SIG-M5 treated with dmso at 0.1 percent for 504 hours (cell line): ENCODE data around the gene TFB1M.
"Not testable (repeated sequence)": the region's sequence is repeated elsewhere in the genome, so short reads cannot be mapped to it uniquely, and the experiment has no call there.

Experiments used
- DNase-seq: peaks from one replicate; lab custom pipeline; 2025; ENCODE audit not compliant: unreplicated experiment; lab: John Stamatoyannopoulos, UW

The TFB1M gene

GRCh38 chr6:155330133-155330734, 15.9 kb upstream of the TFB1M start:
- no peak for DNase-seq

- DNase-seq, result no peak
These were observed 15.3 kb upstream of the TFB1M start for GRCh38 chr6:155329460-155330132.

GRCh38 chr6:155328539-155329459, 14.5 kb upstream of the TFB1M start:
- DNase-seq, result no peak

DNA sequence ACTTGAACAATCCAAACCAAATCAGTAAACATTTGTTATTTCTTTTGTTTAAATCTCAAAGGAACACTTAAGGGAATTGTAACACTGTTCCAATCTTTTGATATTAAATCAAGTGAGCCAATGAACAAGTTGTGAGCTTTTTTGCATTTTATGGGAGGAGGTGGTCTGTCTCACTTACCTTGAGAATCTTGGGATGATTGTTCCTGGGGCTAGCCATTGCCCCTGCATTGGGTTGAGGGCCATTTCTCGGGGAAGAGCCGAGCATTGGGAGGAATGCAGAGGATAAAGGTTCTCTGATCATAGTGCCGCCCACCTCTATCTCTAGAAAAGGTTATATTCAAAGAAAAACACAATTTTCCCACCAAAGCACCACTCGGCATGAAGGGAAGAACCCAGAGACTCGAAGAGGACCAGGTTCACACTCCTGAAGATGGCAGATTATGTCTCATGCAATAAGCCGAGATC, 13.8 kb upstream of the TFB1M start:
- DNase-seq, result no peak

DNA sequence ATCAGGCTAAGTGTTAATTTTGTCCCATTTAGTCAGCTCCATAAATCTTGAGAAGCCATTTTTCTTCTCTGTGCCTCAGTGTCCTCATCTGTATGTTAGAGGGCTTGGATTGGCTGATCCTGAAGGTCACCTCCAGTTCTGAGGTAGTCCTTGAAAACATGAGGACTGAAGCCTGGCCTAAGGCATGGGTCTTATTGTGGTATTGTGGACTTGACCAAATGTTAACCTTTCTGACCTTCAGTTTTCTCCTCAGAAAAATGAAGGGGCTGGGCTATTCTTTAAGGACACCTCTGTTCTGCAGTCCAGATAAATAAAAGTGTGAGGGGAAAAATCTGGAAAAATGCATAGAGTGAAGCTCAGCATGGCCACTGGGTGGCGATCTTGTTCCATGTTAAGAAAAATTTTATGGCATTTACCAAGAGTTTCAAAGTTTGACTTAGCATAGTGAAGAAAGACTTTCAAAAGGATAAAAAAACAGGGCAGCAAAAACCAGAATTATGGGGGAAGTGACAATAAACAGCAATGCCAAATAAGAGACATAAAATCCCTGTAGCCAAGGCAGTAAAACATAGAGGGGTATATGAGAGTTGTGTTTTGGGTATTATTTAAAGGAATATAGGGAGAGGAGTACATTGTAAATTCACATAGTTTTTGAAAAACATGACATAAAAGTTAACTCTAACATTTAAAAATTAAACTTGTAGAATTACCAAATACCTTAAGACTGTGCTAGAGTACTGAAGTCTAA, 13.2 kb upstream of the TFB1M start:
- DNase-seq, result peak; percentile 64

DNA sequence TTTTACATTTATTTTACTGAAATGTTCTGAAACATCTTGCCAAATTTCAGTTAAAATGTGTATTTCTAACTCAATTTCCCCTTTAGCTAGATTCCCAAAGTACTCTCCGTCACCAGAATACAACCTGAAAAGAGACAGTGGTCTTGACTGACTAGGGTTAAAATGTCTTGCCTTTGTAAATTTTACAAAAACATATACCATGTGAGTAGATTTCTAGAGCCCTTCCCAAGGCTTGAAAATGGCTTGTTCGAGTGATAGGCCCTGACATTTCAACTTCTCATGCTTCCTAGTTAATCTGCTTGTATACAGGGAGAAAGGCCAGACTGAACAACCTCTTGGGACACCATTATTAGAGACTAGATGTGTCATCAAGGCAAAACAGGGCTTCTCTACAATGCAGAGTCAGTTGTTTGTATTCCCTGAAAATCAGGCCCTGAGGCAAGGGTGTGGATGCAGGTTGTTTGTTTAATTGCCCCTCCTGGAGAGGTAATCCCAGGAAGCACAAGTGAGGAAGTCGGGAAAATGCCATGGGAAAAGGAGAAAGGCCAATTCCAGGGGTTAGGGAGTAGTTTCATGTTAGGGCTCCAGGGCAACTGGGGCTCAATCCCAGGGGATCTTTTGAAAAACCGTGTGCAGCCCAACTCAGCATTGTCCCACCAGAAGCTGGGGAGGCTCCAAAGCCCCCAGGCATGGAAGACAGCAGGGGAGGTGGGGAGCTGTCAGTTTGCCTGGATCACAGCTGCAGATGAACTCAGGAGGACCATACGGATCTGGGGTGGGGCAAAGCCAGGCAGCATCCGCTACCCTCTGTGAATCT, 11.6 kb upstream of the TFB1M start:
- DNase-seq, result no peak

- no peak for DNase-seq
These were observed 10.7 kb upstream of the TFB1M start for GRCh38 chr6:155324993-155325392.

DNA sequence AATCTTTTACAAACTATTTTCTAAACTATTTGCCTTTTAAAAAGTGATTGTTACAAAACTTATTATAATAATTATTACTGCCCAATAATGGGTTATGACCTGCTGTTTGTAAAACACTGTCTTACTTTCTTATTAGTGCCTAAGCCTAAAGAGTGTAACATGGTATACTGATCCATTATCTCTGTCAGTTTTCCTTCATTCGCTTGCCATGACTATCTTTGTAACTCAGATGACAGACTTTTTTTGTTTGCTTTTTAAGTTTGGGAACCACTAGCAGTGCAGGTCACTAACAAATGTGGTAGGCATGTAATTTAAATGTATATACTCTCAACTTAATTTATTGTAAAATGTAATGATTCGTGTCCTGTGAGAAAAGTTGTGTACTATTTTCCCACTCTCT, 9.9 kb upstream of the TFB1M start:
- DNase-seq, result no peak

- peak; percentile 76 for DNase-seq
These were observed 5.6 kb upstream of the TFB1M start for GRCh38 chr6:155319902-155320301.

- no peak for DNase-seq
These were observed 2.9 kb upstream of the TFB1M start for GRCh38 chr6:155317186-155317585.

DNA sequence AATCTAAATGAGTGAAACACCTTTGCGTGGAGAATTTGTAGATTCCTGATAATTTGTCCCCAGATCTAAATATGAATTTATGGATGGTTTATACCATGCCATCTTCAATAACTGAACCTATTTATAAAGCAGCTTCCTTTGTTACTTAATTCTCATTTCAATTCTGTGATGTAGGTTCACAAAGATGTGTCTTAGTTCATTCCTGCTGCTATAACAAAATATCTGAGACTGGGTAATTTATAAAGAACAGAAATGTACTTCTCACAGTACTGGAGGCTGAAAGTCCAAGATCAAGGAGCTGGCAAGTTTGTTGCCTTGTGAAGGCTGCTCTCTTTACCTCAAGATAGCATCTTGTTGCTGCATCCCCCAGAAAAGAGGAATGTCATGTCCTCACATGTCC, 2.1 kb upstream of the TFB1M start:
- no peak for DNase-seq

GRCh38 chr6:155315516-155315871, 1.2 kb upstream of the TFB1M start:
- no peak for DNase-seq

GRCh38 chr6:155314773-155315515, 660 bp upstream of the TFB1M start:
- DNase-seq, result peak; percentile 90

DNA sequence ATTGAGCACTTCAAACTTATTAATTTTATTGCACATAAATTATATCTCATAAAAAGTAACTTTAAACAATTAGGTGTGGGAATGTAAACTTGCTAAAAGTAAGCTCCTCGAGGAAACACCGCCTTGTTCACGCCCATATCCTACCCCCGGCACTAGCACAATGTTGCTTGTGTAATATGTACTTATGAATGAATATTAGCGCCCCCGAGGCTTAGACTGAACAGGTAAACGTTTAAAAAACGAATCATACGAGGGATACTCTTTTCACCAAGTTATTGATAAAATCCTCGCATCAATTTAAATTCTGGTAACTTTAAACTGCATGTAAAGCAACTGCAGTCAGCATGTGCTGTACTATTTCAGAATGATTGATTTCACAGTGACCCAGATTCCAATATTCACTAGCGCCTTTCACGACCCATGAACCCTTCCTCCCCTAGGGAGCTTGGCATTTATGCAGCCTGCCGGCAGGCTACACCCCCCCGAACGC, 637 bp downstream of the TFB1M start:
- peak; percentile 40 for DNase-seq

GRCh38 chr6:155312950-155313349, 1.3 kb downstream of the TFB1M start:
- not testable (repeated sequence) for DNase-seq

- no peak for DNase-seq
These were observed 2.7 kb downstream of the TFB1M start for GRCh38 chr6:155311583-155311982.

GRCh38 chr6:155311086-155311485, 3.2 kb downstream of the TFB1M start:
- no peak for DNase-seq

DNA sequence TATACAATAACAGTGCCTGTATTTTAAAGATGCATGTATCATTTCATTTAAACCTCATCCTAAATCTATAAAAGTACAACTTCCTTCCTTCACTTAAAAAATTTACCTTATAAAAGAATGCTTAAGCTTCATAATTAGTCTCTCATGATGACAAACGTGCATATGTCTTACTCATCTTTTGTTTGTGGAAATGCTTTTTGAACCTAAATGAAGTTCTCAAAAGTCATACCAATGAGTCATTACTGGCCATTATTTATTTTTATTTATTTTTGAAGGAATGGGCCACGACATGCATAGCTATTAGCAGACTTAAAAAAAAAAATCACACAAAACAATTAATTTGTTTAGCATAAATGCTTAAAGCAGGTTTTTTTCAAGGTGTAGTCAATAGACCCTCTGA, 3.7 kb downstream of the TFB1M start:
- DNase-seq, result no peak

DNA sequence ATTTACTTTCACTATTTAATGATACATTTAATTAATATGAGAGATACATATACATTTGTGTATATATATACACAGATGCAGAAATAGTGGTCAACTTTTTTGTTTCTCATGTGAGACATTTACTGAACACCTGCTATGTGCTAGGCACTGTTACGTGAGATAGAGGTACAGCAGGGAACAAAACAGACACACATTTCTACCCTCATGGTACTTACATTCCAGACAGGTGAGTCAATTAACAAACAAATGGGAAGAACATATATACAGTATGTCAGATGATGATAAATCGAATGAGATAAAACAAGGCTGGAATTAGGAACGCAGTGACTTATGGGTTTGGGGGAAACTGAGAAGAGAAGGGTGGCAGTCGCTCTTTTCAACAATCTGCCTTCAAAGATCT, 5.1 kb downstream of the TFB1M start:
- DNase-seq, result no peak

DNA sequence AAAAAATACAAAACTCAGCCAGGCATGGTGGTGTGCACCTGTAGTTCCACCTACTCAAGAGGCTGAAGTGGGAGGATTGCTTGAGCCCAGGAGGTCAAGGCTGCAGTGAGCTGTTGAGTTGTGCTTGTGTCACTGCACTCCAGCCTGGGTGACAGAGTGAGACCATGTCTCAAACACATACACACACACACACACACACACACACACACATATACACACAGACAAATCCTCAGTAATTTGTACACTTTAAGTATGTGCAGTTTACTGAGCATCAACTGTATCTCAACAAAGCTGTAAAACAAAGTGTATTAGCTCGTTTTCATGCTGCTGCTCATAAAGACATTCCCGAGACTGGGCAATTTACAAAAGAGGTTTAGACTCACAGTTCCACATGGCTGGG, 7.3 kb downstream of the TFB1M start:
- no peak for DNase-seq
